GM20431 (cell line): ENCODE results near the gene HOXA5.

Experiments
- in situ Hi-C: fragments of 300-500 bp; cut with MseI, MboI; formaldehyde crosslinking; loops from one replicate; pipeline ENCODE4 v1.15.0; 2020; ENCODE audit warnings: low sequenced_read_pairs; ENCODE audit not compliant: unreplicated experiment

The HOXA5 gene

GRCh38 chr7:27141137-27141922, 2.2 kb downstream of the HOXA5 start:
- in situ Hi-C loops: no loop called here

GRCh38 chr7:27140126-27140857, 3.2 kb downstream of the HOXA5 start:
- in situ Hi-C loops: no loop called here

- in situ Hi-C loops: no loop called here
Observed at GRCh38 chr7:27139334-27140125, 4.0 kb downstream of the HOXA5 start.

- in situ Hi-C loops: no loop called here
Observed at GRCh38 chr7:27138985-27139333, 4.5 kb downstream of the HOXA5 start.

GRCh38 chr7:27138472-27138871, 5.0 kb downstream of the HOXA5 start:
- in situ Hi-C loops: no loop called here

- in situ Hi-C loops: no loop called here
Observed at GRCh38 chr7:27137640-27138315, 5.7 kb downstream of the HOXA5 start.

GRCh38 chr7:27134392-27134791, 9.1 kb downstream of the HOXA5 start:
- in situ Hi-C loops: no loop called here

- in situ Hi-C loops: no loop called here
Observed at GRCh38 chr7:27133409-27134231, 9.9 kb downstream of the HOXA5 start.

GRCh38 chr7:27132978-27133377, 10.5 kb downstream of the HOXA5 start:
- in situ Hi-C loops: no loop called here

GRCh38 chr7:27132214-27132613, 11.3 kb downstream of the HOXA5 start:
- in situ Hi-C loops: no loop called here

- in situ Hi-C loops: no loop called here
Observed at GRCh38 chr7:27131390-27131819, 12.1 kb downstream of the HOXA5 start.

- in situ Hi-C loops: no loop called here
Observed at GRCh38 chr7:27130540-27131389, 12.7 kb downstream of the HOXA5 start, which contains the start of gene HOXA4. Gene HOXA4 (minus strand): TSS chr7:27130757. CDS start chr7:27130733, 24 bp downstream.

- in situ Hi-C loops: no loop called here
Observed at GRCh38 chr7:27129729-27130539, 13.5 kb downstream of the HOXA5 start.

- in situ Hi-C loops: no loop called here
Observed at GRCh38 chr7:27128776-27129728, 14.4 kb downstream of the HOXA5 start.

GRCh38 chr7:27128034-27128433, 15.4 kb downstream of the HOXA5 start:
- in situ Hi-C loops: no loop called here

- in situ Hi-C loops: no loop called here
Observed at GRCh38 chr7:27126596-27127327, 16.7 kb downstream of the HOXA5 start.
